ENCODE results near the gene COL23A1.

GRCh38 chr5:178232920-178233429 lies 357.2 kb downstream of the COL23A1 start:
- TF ChIP-seq, protein P1, sequence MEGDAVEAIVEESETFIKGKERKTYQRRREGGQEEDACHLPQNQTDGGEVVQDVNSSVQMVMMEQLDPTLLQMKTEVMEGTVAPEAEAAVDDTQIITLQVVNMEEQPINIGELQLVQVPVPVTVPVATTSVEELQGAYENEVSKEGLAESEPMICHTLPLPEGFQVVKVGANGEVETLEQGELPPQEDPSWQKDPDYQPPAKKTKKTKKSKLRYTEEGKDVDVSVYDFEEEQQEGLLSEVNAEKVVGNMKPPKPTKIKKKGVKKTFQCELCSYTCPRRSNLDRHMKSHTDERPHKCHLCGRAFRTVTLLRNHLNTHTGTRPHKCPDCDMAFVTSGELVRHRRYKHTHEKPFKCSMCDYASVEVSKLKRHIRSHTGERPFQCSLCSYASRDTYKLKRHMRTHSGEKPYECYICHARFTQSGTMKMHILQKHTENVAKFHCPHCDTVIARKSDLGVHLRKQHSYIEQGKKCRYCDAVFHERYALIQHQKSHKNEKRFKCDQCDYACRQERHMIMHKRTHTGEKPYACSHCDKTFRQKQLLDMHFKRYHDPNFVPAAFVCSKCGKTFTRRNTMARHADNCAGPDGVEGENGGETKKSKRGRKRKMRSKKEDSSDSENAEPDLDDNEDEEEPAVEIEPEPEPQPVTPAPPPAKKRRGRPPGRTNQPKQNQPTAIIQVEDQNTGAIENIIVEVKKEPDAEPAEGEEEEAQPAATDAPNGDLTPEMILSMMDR (IDR thresholded peaks at IDR 0.05; ENCODE audit: low read depth, low read length) = no peak
- TF ChIP-seq EZH2phosphoT487 (IDR thresholded peaks at IDR 0.05; ENCODE audit: low read depth) = no peak

Data from OCI-LY3 (cell line).